Nephron (organoid): ENCODE measurements around the gene ERCC8.

ENCODE experiments used
- H3K27ac Mint-ChIP-seq, 3 experiments: 2 replicates each; pipeline ENCODE4 v1.8.0; 2020; ENCODE audit warnings: mixed read lengths in 3 of 3, mild to moderate bottlenecking in 2 of 3, moderate library complexity in 1 of 3
- H3K27me3 Mint-ChIP-seq: 2 replicates; pipeline ENCODE4 v1.8.0; 2021; ENCODE audit warnings: low read depth, mild to moderate bottlenecking, moderate library complexity, mixed read lengths
- H3K36me3 Mint-ChIP-seq: 2 replicates; pipeline ENCODE4 v1.8.0; 2020; ENCODE audit warnings: low read depth, mixed read lengths
- H3K4me1 Mint-ChIP-seq: 2 replicates; pipeline ENCODE4 v1.8.0; 2020; ENCODE audit warnings: mixed read lengths
- H3K4me3 Mint-ChIP-seq, 3 experiments: 2 replicates each; pipeline ENCODE4 v1.8.0; 2020; ENCODE audit warnings: mild to moderate bottlenecking in 3 of 3, mixed read lengths in 3 of 3, moderate library complexity in 2 of 3
- H3K9me3 Mint-ChIP-seq: 2 replicates; pipeline ENCODE4 v1.8.0; 2020; ENCODE audit warnings: mixed read lengths
- TF ChIP-seq, protein P1 (sequence below), 3 experiments: fragments of 200-600 bp; sonication (generic); IDR thresholded peaks; one replicate each; pipeline ENCODE4 v1.5.0; 2021; ENCODE audit warnings: antibody characterized with exemption in 3 of 3; ENCODE audit not compliant: unreplicated experiment in 3 of 3

The ERCC8 gene

DNA sequence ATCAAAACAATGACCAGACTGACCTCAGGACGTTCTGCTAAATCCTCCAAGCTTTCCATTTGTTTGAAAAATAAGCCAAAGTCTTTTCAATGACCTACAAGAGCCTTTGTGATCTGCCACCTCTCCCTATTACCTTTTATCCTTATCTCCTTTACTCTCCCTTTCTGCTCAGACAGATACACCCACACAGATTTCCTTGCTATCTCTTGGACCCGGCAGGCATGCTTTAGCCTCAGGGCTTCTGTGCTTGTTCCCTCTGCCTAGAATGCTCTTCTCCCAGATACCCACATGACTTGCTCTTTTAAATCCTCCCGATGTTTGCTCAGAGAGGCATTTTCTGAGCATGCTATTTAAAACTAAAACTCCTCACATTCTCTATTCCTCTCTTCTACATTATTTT, 91.9 kb downstream of the ERCC8 start:
- TF ChIP-seq, protein P1, sequence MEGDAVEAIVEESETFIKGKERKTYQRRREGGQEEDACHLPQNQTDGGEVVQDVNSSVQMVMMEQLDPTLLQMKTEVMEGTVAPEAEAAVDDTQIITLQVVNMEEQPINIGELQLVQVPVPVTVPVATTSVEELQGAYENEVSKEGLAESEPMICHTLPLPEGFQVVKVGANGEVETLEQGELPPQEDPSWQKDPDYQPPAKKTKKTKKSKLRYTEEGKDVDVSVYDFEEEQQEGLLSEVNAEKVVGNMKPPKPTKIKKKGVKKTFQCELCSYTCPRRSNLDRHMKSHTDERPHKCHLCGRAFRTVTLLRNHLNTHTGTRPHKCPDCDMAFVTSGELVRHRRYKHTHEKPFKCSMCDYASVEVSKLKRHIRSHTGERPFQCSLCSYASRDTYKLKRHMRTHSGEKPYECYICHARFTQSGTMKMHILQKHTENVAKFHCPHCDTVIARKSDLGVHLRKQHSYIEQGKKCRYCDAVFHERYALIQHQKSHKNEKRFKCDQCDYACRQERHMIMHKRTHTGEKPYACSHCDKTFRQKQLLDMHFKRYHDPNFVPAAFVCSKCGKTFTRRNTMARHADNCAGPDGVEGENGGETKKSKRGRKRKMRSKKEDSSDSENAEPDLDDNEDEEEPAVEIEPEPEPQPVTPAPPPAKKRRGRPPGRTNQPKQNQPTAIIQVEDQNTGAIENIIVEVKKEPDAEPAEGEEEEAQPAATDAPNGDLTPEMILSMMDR (IDR thresholded peaks at IDR 0.05; ENCODE audit: unreplicated experiment in 3 of 3) = no peak
- Mint-ChIP-seq H3K36me3 (no peaks in the 10 kb centered on the region), H3K27me3 (no peaks in the 10 kb centered on the region), H3K4me3 (no peak overlapping the region), H3K27ac (no peak overlapping the region), H3K9me3 (no peaks in the 10 kb centered on the region), H3K4me1 (no peaks in the 10 kb centered on the region)

DNA sequence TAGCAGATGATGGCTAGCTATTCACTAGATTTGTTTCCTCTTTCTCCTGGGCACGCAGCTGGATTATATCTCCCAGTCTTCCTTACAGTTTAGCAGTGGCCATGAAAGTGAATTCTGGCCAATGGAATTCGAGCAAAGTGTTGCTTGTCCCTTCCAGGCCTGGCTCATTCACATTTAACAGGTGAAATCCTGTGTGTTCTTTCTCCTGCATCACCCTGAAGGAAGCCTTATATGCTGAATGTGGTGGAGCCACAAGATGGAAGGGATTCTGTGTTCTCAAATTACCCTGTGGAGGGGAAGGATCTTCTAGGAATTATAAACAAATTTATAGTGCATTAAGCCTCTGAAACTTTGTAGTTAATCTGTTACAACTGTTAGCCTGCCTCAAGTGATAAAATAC, 92.6 kb downstream of the ERCC8 start:
- TF ChIP-seq, protein P1 (IDR thresholded peaks at IDR 0.05; ENCODE audit: unreplicated experiment in 3 of 3) = no peak
- Mint-ChIP-seq H3K27ac (no peak overlapping the region), H3K4me3 (no peak overlapping the region), H3K27me3 (no peaks in the 10 kb centered on the region), H3K9me3 (no peaks in the 10 kb centered on the region), H3K36me3 (no peaks in the 10 kb centered on the region), H3K4me1 (no peaks in the 10 kb centered on the region)

- Mint-ChIP-seq H3K4me1 (no peaks in the 10 kb centered on the region), H3K27ac (no peak overlapping the region), H3K4me3 (no peak overlapping the region), H3K27me3 (peaks cover 3% of the 10 kb centered on the region), H3K9me3 (no peaks in the 10 kb centered on the region), H3K36me3 (no peaks in the 10 kb centered on the region)
- TF ChIP-seq, protein P1 (IDR thresholded peaks at IDR 0.05; ENCODE audit: unreplicated experiment in 3 of 3) = no peak
Observed at GRCh38 chr5:60851626-60852025, 93.2 kb downstream of the ERCC8 start.

GRCh38 chr5:60846298-60846697, 98.6 kb downstream of the ERCC8 start:
- H3K4me1 Mint-ChIP-seq = peaks cover 11% of the 10 kb centered on the region
- H3K4me3 Mint-ChIP-seq = peak overlapping the region in 1 of 3 experiments; percentile 0
- H3K27me3 Mint-ChIP-seq = peaks cover 48% of the 10 kb centered on the region
- H3K9me3 Mint-ChIP-seq = no peaks in the 10 kb centered on the region
- no peak overlapping the region for H3K27ac Mint-ChIP-seq
- no peaks in the 10 kb centered on the region for H3K36me3 Mint-ChIP-seq
- TF ChIP-seq, protein P1 (IDR thresholded peaks at IDR 0.05; ENCODE audit: unreplicated experiment in 3 of 3) = no peak

DNA sequence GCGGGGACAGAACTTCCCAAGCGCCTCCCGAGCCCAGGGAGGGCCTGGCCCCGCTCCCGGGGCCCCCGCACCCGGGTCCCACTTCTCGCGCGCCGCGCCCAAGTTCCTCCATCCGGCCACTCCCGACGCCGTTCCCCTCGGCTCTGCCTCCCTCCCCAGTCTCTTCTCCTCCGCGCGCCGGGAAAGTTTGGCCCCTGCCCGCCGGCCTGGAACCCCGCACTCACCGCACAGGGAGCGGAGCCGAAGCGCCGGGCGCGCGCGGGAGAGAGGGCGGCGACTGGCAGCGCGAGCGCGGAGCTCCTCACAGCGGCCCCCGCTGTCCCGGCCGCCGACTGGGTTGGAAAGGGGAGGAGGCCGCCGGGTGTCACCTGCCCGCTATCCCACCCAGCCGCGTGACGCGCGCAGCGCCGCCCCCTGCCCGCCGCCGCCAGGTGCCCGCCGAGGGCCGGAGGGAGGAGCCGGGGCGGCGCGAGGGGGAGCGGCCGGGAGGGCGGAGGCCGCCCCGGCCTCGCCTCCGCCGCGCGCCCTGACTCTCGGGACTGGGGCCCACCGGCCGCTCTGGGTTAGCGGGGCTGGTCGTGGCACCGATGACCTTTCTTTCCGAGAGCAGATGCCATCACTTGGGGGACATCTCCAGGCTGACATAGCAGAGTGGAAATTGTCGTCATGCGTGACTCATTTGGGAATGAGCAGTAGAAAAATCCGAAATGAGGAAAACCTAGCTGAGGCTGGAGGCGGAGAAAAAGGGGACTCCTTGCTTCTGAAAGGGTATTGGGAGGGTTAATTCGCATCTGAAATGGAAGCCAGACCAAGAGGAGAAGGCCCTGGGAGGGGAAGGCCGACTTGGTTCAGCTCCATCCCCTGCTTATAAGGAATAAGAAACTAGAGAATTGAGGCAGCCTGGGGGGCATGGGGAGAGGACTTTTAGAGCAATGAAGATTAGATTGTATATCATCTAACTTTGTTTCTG, 100.6 kb downstream of the ERCC8 start, which contains the start of gene ELOVL7:
Gene ELOVL7 (minus strand): TSS at position 334 of the 970 bp plus-strand sequence. CDS start 56,872 bp downstream, outside the sequence.
- Mint-ChIP-seq H3K36me3 (no peaks in the 10 kb centered on the region), H3K27ac (peak within 1 kb of the TSS in 2 of 3 experiments; percentile 29 to 45), H3K9me3 (no peaks in the 10 kb centered on the region), H3K4me1 (peaks cover 11% of the 10 kb centered on the region), H3K27me3 (peaks cover 65% of the 10 kb centered on the region), H3K4me3 (peak within 1 kb of the TSS; percentile 79 to 90 (median 89))
- TF ChIP-seq, protein P1 (IDR thresholded peaks at IDR 0.05; ENCODE audit: unreplicated experiment in 3 of 3) = peak in 2 of 3 experiments; percentile 38 to 40
